NT2/D1 (cell line): ENCODE measurements around the gene TMEM183A.

Experiments
- SUZ12 ChIP-seq: IDR thresholded peaks from 2 replicates; pipeline ENCODE4 v1.6.1; 2011; ENCODE audit not compliant: insufficient read length, insufficient read depth; ENCODE audit errors: extremely low read depth
- YY1 ChIP-seq: IDR thresholded peaks from 2 replicates; pipeline ENCODE4 v1.6.1; 2011; ENCODE audit not compliant: insufficient read length, insufficient read depth
- ZNF274 ChIP-seq: IDR thresholded peaks from 2 replicates; pipeline ENCODE4 v1.6.1; 2011; ENCODE audit warnings: mild to moderate bottlenecking, low read depth, low read length

GRCh38 chr1:202994756-202995155, 12.4 kb upstream of the TMEM183A start:
- TF ChIP-seq SUZ12 (no peak), ZNF274 (no peak), YY1 (no peak)
